Heart left ventricle (tissue), 16 donors: ENCODE data around the gene SPOCK1. TPM values are rescaled to one million over a fixed set of nuclear protein-coding genes. Genes with fewer than 3 reads are reported as not detected.
A peak's percentile ranks its signal among the peaks of the same experiment; 100 is the strongest.

Experiments used
- ATAC-seq, 4 donors: fragments of 200-7000 bp; cut with Tn5 transposase; one replicate each; pipeline ENCODE4 v1.9.1; 2020 to 2022; ENCODE audit warnings: moderate library complexity in 4 of 4, mild to moderate bottlenecking in 3 of 4, moderate number of reproducible peaks in 1 of 4
- DNase-seq, 5 donors: peaks; one replicate each; pipeline ENCODE4 v3.0.0-alpha.2; 2020
- H3K27ac ChIP-seq, 12 donors: fragments of 200-600 bp; sonication (generic) in 4 of 12; one replicate each; pipeline versions ENCODE4 v1.5.0 to v1.8.0; 2016 to 2022; ENCODE audit warnings: mild to moderate bottlenecking in 2 of 12
- H3K27me3 ChIP-seq, 9 donors: fragments of 200-600 bp; sonication (generic) in 2 of 9; one replicate each; pipeline versions ENCODE4 v1.5.1 to v1.8.0; 2016 to 2022; ENCODE audit warnings: mild to moderate bottlenecking in 3 of 9
- H3K36me3 ChIP-seq, 9 donors: fragments of 200-600 bp; sonication (generic) in 2 of 9; one replicate each; pipeline versions ENCODE4 v1.5.0 to v1.8.0; 2018 to 2022; ENCODE audit warnings: mild to moderate bottlenecking in 2 of 9
- H3K4me1 ChIP-seq, 12 donors: fragments of 200-600 bp; sonication (generic) in 4 of 12; one replicate each; pipeline versions ENCODE4 v1.5.0 to v1.8.0; 2016 to 2022; ENCODE audit warnings: mild to moderate bottlenecking in 3 of 12
- H3K4me3 ChIP-seq, 12 donors: fragments of 200-600 bp; sonication (generic) in 4 of 12; one replicate each; pipeline versions ENCODE4 v1.5.0 to v1.8.0; 2017 to 2022; ENCODE audit warnings: mild to moderate bottlenecking in 9 of 12, moderate library complexity in 4 of 12
- H3K9me3 ChIP-seq, 12 donors: fragments of 200-600 bp; sonication (generic) in 4 of 12; one replicate each; pipeline versions ENCODE4 v1.5.0 to v1.8.0; 2016 to 2022; ENCODE audit warnings: mild to moderate bottlenecking in 1 of 12
- POLR2A ChIP-seq, 2 donors: fragments of 450-650 bp; IDR thresholded peaks; one replicate each; pipeline ENCODE4 v1.6.1; 2017; ENCODE audit warnings: antibody characterized with exemption in 2 of 2, mild to moderate bottlenecking in 2 of 2, moderate library complexity in 2 of 2
- WGBS, 4 donors: extraction: QIAGEN DNeasy Blood & Tissue Kit in 2 of 4; methylation state at CpG; one replicate each; pipeline versions ENCODE4 v1.1.5 to v1.1.7; 2013 to 2018; 5-methylcytosine and 5-hydroxymethylcytosine counted together
- intact Hi-C, 10 donors: fragments of 100-400 bp; cut with DNase I; formaldehyde crosslinking; loops; one replicate each; pipeline versions ENCODE4 v1.11.1 to v1.14.2; 2022
- polyA plus RNA-seq, 2 donors: library from polyadenylated mRNA; stranded (reverse); fragments of 200-250 nt; gene quantifications; one replicate each; pipeline ENCODE4 v1.2.3, GENCODE V29; 2013
- total RNA-seq, 9 donors: library from RNA; depleted of rRNA in 2 of 9; stranded (reverse); fragments of >200 nt in 2 of 9; fragmentation: NEBNext Ultra II Directional in 3 of 9; extraction: Animal tissue kit (Norgen Biotek cat#: 25700) in 3 of 9; gene quantifications; one replicate each; pipeline versions ENCODE4 v1.1.0 to v1.2.4, GENCODE V29; 2016 to 2023
- TF ChIP-seq, protein P1 (sequence below), 12 donors: fragments of 200-600 bp; sonication (generic) in 4 of 12; IDR thresholded peaks; one replicate each; pipeline versions ENCODE4 v1.5.0 to v1.8.0; 2018 to 2022; ENCODE audit warnings: antibody characterized with exemption in 12 of 12, mild to moderate bottlenecking in 5 of 12
- donor health status: ischemic (EF 13 %, LVEDD 7.1; RV severe dilation, severe dysfunction).
- donor health status: healthy with polysubstance abuse.
- donor health status: DM: no; HTN: yes; CAD: no.
- donor health status: DM: no; HTN: no; CAD: no.
- donor health status: ischemic (EF 25% LVEDD 6.9; RV normal size, moderate dysfunction).
- donor health status: ischemic (EF 25% LVEDD 5.7; RV mildly dilated, moderate dysfunction).
- donor health status: healthy.
- donor health status: DM: yes; HTN: yes; CAD: no.
- donor health status: ischemic (EF 35%, LVEDD 5.7; RV mildly dilated, moderate dysfunction).
- donor health status: nonischemic (EF 11% LVEDD 7.7; RV severe dilation, severe dysfunction).
- donor health status: DM: yes; HTN: yes; CAD: no.
- donor health status: PGD.
- donor health status: ischemic (EF 29% LVEDD 5.4; RV normal size, mild dysfunction).
- donor health status: nonischemic (EF 23%, LVEDD 6.1; RV moderate dilation, normal function).

The SPOCK1 gene
- total and polyA plus RNA-seq, 11 donors: 7.8 to 51.2 (median 19.9) TPM

DNA sequence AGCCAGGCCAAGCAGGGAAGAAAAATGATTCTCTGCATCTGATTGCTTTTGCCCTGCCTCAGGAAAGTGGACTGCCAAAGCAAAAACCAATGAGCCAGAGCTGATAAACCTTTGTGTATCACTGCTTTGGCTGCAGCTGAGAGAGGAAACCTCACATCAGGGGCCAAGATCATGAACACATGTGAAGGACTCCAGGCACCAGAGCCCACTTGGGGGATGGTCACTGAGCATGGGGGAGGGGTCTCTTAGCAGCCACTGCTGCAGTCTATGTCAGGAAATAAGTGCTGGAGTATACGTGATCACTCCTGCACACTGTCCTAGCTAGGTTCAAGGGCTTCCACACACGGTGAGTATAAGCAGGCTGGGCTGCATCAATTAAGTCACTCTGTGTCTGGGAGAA, 229.9 kb downstream of the SPOCK1 start:
- peak overlapping the region in 1 of 12 donors; percentile 10 for H3K27ac ChIP-seq
- no peak for DNase-seq
- H3K4me3 ChIP-seq: no peak overlapping the region
- no peaks in the 10 kb centered on the region for H3K36me3 ChIP-seq
- H3K9me3 ChIP-seq: no peaks in the 10 kb centered on the region
- TF ChIP-seq POLR2A (IDR thresholded peaks at IDR 0.05): no peak
- intact Hi-C loops: no loop called here
- H3K4me1 ChIP-seq: peaks cover 0 to 38% (median 11%) of the 10 kb centered on the region in 12 donors
- ATAC-seq: peak in 2 of 4 donors; percentile 40 to 56
- H3K27me3 ChIP-seq: no peaks in the 10 kb centered on the region
- 14 to 34% (median 22%) methylated on average over 2 of the region's 2 CpGs for WGBS, 4 donors

DNA sequence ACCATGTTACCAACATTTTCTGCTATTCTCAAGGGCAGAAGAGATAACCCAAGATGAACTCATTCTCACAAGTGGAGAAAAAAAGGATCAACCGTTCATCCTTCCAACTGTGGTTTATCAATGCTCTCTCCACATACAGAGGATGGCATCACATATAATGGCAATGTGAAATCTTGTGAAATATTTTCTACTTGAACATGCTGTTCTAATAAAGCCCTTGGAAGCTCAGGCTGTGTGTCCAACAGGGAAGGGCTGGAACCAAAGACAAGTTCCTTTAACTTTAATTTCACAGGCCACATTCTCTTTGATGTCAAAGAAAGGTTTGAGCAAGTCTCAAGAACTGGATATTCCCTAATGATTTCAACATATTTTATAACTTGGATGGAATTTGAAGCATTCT, 230.5 kb downstream of the SPOCK1 start:
- Histone ChIP-seq H3K36me3 (no peaks in the 10 kb centered on the region), H3K27ac (no peak overlapping the region), H3K9me3 (no peaks in the 10 kb centered on the region), H3K4me1 (peaks cover 0 to 44% (median 11%) of the 10 kb centered on the region in 12 donors), H3K27me3 (no peaks in the 10 kb centered on the region), H3K4me3 (no peak overlapping the region)
- DNase-seq (no peak), ATAC-seq (no peak)
- no peak for TF ChIP-seq POLR2A (IDR thresholded peaks at IDR 0.05)
- TF ChIP-seq, protein P1, sequence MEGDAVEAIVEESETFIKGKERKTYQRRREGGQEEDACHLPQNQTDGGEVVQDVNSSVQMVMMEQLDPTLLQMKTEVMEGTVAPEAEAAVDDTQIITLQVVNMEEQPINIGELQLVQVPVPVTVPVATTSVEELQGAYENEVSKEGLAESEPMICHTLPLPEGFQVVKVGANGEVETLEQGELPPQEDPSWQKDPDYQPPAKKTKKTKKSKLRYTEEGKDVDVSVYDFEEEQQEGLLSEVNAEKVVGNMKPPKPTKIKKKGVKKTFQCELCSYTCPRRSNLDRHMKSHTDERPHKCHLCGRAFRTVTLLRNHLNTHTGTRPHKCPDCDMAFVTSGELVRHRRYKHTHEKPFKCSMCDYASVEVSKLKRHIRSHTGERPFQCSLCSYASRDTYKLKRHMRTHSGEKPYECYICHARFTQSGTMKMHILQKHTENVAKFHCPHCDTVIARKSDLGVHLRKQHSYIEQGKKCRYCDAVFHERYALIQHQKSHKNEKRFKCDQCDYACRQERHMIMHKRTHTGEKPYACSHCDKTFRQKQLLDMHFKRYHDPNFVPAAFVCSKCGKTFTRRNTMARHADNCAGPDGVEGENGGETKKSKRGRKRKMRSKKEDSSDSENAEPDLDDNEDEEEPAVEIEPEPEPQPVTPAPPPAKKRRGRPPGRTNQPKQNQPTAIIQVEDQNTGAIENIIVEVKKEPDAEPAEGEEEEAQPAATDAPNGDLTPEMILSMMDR (IDR thresholded peaks at IDR 0.05): no peak
- 43 to 73% (median 68%) methylated on average over 1 of the region's 1 CpG for WGBS, 4 donors
- intact Hi-C loops: no loop called here

DNA sequence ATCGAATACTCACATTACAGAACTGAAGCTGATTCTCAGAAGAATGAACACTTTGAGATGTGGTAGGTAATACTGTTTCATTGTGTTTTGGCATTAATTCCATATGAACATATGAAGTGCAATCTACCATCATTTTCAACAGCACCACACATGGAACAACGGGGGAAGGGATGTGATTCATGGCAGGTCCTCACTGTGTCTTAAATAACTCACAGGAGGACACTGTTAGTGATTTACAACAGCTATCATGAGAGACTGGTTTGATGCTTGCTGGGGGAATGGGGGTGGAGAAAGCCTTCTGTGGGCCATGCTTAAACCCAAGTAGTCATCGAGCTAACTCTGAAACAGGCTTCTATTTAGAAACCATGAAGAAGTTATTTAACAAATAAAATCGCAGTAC, 232.9 kb downstream of the SPOCK1 start:
- 86 to 89% (median 87%) methylated on average over 4 of the region's 4 CpGs for WGBS, 4 donors
- intact Hi-C loops: no loop called here
- no peaks in the 10 kb centered on the region for H3K27me3 ChIP-seq
- peaks cover 0 to 44% (median 11%) of the 10 kb centered on the region in 12 donors for H3K4me1 ChIP-seq
- ATAC-seq: no peak
- H3K9me3 ChIP-seq: no peaks in the 10 kb centered on the region
- no peak overlapping the region for H3K27ac ChIP-seq
- H3K36me3 ChIP-seq: no peaks in the 10 kb centered on the region
- no peak for DNase-seq
- no peak overlapping the region for H3K4me3 ChIP-seq
- TF ChIP-seq, protein P1 (IDR thresholded peaks at IDR 0.05): no peak
- TF ChIP-seq POLR2A (IDR thresholded peaks at IDR 0.05): no peak

DNA sequence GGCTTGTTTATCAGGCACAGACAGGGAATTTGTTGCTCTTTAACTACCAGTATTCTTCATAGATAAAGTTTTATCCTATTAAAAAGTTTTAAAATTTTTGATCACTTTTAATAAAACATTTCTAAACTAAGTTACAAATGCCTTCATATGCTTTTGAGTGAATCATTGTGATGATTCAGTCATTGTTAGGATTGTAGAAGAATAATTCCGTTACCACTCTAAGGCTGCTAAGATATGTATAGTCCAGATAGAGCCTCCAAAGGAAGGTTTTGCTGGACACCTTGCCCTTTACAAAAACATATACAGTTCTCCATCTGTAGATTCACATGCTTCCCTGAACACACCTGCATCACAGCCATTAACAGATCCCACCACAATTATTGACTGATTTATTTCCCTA, 233.7 kb downstream of the SPOCK1 start:
- Histone ChIP-seq H3K27ac (peak overlapping the region in 1 of 12 donors; percentile 14), H3K27me3 (no peaks in the 10 kb centered on the region), H3K4me3 (no peak overlapping the region), H3K9me3 (no peaks in the 10 kb centered on the region), H3K4me1 (peaks cover 0 to 44% (median 11%) of the 10 kb centered on the region in 12 donors), H3K36me3 (no peaks in the 10 kb centered on the region)
- intact Hi-C loops: no loop called here
- DNase-seq (no peak), ATAC-seq (no peak)
- no peak for TF ChIP-seq POLR2A (IDR thresholded peaks at IDR 0.05)
- TF ChIP-seq, protein P1 (IDR thresholded peaks at IDR 0.05): no peak
- WGBS, 4 donors: 77 to 89% (median 83%) methylated on average over 1 of the region's 1 CpG

DNA sequence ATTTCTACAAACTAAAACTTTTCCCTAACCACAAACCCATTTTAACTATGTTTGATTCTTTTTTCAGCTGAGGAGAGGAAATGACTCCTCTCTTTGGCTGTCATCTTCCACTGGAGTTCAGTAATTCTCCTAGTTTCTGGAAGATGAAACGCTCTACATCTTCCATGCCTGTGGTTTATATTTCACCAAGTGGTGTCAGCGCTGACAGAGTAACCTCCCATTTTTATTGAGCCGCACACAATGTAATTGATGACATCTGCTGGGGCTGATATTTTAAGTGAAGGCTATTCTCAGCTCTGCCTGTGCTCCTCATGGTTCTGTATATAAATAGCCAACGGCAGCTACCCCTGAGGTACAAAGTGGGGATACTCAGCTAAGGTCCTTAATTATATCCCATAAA, 234.6 kb downstream of the SPOCK1 start:
- Histone ChIP-seq H3K4me3 (no peak overlapping the region), H3K36me3 (no peaks in the 10 kb centered on the region), H3K27me3 (no peaks in the 10 kb centered on the region), H3K4me1 (peaks cover 0 to 40% (median 11%) of the 10 kb centered on the region in 12 donors), H3K27ac (peak overlapping the region in 4 of 12 donors; percentile 14 to 41 (median 21)), H3K9me3 (no peaks in the 10 kb centered on the region)
- ATAC-seq (peak; percentile 27 to 83 (median 77)), DNase-seq (no peak)
- TF ChIP-seq, protein P1 (IDR thresholded peaks at IDR 0.05): no peak
- no peak for TF ChIP-seq POLR2A (IDR thresholded peaks at IDR 0.05)
- intact Hi-C loops: no loop called here
- 32 to 51% (median 45%) methylated on average over 4 of the region's 4 CpGs for WGBS, 4 donors
